ENCODE measurements around the gene PHC2. TPM values are rescaled to one million over a fixed set of nuclear protein-coding genes. Genes with fewer than 3 reads are reported as not detected.

PHC2 gene
- total and polyA plus RNA-seq, 9 of the 15 experiments (the other 6 are each of a cell fraction or from before 2014, with no cell fraction given) = 3.1 to 67.6 (median 34.6) TPM

DNA sequence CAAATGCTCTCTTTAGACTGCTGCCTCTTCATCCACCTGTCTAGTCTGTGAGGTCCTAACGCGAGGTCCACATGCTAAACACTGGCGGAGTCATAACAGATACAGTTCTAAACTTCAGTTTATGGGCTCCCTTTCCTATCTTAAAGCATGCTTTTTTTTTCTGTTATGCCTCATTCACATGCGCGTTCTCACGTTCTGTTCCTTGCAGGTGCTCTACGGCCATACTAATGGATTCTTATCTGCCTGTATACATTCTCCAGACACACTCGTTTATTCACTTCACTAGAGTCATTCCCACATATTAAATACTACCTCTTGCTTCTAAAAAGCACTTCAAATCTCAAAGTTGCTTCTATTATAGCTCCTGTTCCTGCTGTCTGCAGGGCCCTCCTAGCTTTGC is 38.7 kb downstream of the PHC2 start:
- peaks cover 0 to 9% of the 10 kb centered on the region in 2 experiments; a peak in 2 of 5 replicates for H3K27me3 ChIP-seq (ENCODE audit: control insufficient read depth in 2 of 2, insufficient read depth in 2 of 2, low read length in 2 of 2)
- no peak for FAIRE-seq
- no peak overlapping the region for H2AFZ ChIP-seq (ENCODE audit: low read depth, low read length)
- H3K79me2 ChIP-seq (ENCODE audit: control insufficient read depth, insufficient read depth, low read length) = no peaks in the 10 kb centered on the region
- no peaks in the 10 kb centered on the region for H3K9me3 ChIP-seq (replicated peaks; ENCODE audit: control insufficient read depth, insufficient read depth, low read depth, low read length)
- no TSS peak for BruUV-seq (replicated peaks)
- peaks cover 5 to 19% of the 10 kb centered on the region in 2 experiments; a peak in 4 of 5 replicates for H3K4me1 ChIP-seq (replicated peaks in 1 of 2; ENCODE audit: control insufficient read depth in 2 of 2, insufficient read depth in 2 of 2, low read length in 2 of 2)
- ChIA-PET POLR2A (interaction anchor here (2.2 kb wide), 1 partner anchor 20 kb away, joined by 6 read pairs; no protein-coding TSS in a partner anchor), CTCF (ENCODE audit: low intra/inter-chr PET ratio) (no interaction called here)
- no peak overlapping the region for H3K4me2 ChIP-seq (ENCODE audit: insufficient read depth, low read length)
- no peaks in the 10 kb centered on the region for H3K9me1 ChIP-seq (ENCODE audit: control insufficient read depth, insufficient read depth, low read length)
- H3K9ac ChIP-seq (ENCODE audit: insufficient read depth in 1 of 2, low read depth in 2 of 2, low read length in 2 of 2) = no peak overlapping the region
- DNase-seq (ENCODE audit: extremely low read depth in 1 of 4, low spot score in 3 of 4) = no peak
- H3K4me3 ChIP-seq = no peak overlapping the region
- ATAC-seq = no peak
- intact Hi-C loops (cut with micrococcal nuclease) = no loop called here
- in situ Hi-C loops (cut with MboI) = no loop called here
- no peaks in the 10 kb centered on the region for H3K36me3 ChIP-seq (ENCODE audit: control insufficient read depth, insufficient read depth, low read length)
- no peaks in the 10 kb centered on the region for H4K20me1 ChIP-seq (replicated peaks; ENCODE audit: control insufficient read depth, insufficient read depth, low read length)
- TF ChIP-seq, protein P1, sequence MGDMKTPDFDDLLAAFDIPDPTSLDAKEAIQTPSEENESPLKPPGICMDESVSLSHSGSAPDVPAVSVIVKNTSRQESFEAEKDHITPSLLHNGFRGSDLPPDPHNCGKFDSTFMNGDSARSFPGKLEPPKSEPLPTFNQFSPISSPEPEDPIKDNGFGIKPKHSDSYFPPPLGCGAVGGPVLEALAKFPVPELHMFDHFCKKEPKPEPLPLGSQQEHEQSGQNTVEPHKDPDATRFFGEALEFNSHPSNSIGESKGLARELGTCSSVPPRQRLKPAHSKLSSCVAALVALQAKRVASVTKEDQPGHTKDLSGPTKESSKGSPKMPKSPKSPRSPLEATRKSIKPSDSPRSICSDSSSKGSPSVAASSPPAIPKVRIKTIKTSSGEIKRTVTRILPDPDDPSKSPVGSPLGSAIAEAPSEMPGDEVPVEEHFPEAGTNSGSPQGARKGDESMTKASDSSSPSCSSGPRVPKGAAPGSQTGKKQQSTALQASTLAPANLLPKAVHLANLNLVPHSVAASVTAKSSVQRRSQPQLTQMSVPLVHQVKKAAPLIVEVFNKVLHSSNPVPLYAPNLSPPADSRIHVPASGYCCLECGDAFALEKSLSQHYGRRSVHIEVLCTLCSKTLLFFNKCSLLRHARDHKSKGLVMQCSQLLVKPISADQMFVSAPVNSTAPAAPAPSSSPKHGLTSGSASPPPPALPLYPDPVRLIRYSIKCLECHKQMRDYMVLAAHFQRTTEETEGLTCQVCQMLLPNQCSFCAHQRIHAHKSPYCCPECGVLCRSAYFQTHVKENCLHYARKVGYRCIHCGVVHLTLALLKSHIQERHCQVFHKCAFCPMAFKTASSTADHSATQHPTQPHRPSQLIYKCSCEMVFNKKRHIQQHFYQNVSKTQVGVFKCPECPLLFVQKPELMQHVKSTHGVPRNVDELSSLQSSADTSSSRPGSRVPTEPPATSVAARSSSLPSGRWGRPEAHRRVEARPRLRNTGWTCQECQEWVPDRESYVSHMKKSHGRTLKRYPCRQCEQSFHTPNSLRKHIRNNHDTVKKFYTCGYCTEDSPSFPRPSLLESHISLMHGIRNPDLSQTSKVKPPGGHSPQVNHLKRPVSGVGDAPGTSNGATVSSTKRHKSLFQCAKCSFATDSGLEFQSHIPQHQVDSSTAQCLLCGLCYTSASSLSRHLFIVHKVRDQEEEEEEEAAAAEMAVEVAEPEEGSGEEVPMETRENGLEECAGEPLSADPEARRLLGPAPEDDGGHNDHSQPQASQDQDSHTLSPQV (IDR thresholded peaks at IDR 0.05) = no peak
- TF ChIP-seq, protein P2, sequence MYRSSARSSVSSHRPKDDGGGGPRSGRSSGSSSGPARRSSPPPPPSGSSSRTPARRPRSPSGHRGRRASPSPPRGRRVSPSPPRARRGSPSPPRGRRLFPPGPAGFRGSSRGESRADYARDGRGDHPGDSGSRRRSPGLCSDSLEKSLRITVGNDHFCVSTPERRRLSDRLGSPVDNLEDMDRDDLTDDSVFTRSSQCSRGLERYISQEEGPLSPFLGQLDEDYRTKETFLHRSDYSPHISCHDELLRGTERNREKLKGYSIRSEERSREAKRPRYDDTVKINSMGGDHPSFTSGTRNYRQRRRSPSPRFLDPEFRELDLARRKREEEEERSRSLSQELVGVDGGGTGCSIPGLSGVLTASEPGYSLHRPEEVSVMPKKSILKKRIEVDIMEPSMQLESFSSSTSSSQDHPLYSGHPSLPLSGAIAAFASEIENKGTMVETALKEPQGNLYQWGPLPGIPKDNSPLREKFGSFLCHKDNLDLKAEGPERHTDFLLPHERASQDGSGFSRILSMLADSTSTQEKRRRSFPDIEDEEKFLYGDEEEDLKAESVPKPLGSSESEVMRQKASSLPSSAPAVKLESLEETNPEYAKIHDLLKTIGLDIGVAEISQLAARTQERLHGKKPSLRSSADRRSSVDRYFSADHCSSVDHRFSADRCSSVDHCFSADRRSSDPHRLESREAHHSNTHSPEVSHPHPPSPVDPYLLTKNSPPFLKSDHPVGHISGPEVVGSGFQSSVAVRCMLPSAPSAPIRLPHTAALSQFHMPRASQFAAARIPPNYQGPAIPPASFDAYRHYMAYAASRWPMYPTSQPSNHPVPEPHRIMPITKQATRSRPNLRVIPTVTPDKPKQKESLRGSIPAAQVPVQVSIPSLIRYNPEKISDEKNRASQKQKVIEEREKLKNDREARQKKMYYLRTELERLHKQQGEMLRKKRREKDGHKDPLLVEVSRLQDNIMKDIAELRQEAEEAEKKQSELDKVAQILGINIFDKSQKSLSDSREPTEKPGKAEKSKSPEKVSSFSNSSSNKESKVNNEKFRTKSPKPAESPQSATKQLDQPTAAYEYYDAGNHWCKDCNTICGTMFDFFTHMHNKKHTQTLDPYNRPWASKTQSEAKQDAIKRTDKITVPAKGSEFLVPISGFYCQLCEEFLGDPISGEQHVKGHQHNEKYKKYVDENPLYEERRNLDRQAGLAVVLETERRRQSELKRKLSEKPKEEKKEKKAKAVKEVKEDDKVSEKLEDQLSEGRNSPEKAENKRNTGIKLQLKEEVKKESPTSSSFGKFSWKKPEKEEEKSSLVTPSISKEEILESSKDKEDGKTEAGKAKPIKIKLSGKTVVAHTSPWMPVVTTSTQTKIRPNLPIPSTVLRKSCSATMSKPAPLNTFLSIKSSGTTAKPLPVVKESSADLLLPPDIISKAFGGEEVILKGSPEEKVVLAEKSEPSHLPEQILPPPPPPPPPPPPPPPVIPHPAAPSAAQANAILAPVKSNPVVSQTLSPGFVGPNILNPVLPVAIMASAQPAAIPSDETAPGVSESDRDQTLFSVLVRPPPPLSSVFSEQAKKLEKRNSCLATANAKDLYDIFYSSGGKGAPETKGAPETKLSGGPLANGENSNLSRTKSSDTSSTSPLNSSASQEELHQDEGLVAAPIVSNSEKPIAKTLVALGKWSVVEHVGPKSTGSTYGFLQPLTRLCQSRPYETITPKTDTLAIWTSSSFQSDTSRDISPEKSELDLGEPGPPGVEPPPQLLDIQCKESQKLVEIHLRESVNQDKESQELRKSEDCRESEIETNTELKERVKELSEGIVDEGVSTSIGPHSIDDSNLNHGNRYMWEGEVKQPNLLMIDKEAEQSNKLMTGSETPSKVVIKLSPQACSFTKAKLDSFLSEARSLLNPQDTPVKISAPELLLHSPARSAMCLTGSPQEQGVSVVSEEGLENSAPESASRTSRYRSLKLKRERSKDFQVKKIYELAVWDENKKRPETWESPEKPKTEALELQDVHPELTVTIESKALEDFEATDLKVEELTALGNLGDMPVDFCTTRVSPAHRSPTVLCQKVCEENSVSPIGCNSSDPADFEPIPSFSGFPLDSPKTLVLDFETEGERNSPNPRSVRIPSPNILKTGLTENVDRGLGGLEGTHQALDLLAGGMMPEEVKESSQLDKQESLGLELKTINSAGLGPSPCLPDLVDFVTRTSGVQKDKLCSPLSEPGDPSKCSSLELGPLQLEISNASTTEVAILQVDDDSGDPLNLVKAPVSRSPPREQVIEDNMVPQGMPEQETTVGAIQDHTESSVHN (IDR thresholded peaks at IDR 0.05; ENCODE audit: borderline replicate concordance in 1 of 2, low read depth in 1 of 2) = no peak
- TF ChIP-seq BRD9 (IDR thresholded peaks at IDR 0.05; ENCODE audit: low read depth, partially characterized antibody) = no peak
- no peak for TF ChIP-seq LEF1 (IDR thresholded peaks at IDR 0.05)
- TF ChIP-seq MAFF (IDR thresholded peaks at IDR 0.05; ENCODE audit: low read length) = no peak
- no peak for TF ChIP-seq PML (IDR thresholded peaks at IDR 0.05; ENCODE audit: low read length)
- no peak for TF ChIP-seq NR3C1 (CRISPR knock-in tag; IDR thresholded peaks at IDR 0.05)
- TF ChIP-seq, protein P3, sequence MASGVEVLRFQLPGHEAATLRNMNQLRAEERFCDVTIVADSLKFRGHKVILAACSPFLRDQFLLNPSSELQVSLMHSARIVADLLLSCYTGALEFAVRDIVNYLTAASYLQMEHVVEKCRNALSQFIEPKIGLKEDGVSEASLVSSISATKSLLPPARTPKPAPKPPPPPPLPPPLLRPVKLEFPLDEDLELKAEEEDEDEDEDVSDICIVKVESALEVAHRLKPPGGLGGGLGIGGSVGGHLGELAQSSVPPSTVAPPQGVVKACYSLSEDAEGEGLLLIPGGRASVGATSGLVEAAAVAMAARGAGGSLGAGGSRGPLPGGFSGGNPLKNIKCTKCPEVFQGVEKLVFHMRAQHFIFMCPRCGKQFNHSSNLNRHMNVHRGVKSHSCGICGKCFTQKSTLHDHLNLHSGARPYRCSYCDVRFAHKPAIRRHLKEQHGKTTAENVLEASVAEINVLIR (CRISPR knock-in tag; IDR thresholded peaks at IDR 0.05) = no peak
- TF ChIP-seq ZNF324 (CRISPR knock-in tag; IDR thresholded peaks at IDR 0.05) = no peak
- no peak overlapping the region for H3K27ac ChIP-seq (ENCODE audit: extremely low read depth, low read depth, low read length)
- 14% methylated on average over 8 of the region's 8 CpGs for WGBS (ENCODE audit: insufficient coverage, low coverage, missing lambda C conversion rate)

Data from K562 (cell line).